ENCODE data around the gene SDHA.

DNA sequence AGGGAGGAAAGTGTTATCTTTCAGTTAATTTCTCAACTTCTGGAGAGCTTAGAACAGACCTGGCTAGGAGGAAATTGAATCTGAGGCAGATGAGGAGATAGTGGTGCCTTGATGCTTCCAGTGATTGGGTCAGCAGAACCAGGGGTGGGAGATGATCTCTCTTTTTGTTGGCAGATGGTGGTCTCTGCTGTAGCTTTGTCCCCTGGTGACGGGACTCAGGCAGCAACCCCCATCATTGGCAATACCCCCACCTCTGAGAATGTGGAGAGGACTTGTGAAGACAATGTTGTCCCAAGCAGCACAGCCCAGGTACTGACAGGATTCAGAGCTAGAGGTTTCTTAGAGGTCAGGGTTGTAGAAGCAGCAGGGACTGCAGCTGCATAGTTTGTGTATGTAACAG is 49.6 kb downstream of the SDHA start:
- TF ChIP-seq EZH2phosphoT487 (IDR thresholded peaks at IDR 0.05; ENCODE audit: borderline replicate concordance, low read length) (no peak), EZH2 (IDR thresholded peaks at IDR 0.05; ENCODE audit: low read length, unreplicated experiment) (no peak)
- TF ChIP-seq, protein P1, sequence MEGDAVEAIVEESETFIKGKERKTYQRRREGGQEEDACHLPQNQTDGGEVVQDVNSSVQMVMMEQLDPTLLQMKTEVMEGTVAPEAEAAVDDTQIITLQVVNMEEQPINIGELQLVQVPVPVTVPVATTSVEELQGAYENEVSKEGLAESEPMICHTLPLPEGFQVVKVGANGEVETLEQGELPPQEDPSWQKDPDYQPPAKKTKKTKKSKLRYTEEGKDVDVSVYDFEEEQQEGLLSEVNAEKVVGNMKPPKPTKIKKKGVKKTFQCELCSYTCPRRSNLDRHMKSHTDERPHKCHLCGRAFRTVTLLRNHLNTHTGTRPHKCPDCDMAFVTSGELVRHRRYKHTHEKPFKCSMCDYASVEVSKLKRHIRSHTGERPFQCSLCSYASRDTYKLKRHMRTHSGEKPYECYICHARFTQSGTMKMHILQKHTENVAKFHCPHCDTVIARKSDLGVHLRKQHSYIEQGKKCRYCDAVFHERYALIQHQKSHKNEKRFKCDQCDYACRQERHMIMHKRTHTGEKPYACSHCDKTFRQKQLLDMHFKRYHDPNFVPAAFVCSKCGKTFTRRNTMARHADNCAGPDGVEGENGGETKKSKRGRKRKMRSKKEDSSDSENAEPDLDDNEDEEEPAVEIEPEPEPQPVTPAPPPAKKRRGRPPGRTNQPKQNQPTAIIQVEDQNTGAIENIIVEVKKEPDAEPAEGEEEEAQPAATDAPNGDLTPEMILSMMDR (conservative IDR thresholded peaks at IDR 0.05; ENCODE audit: low read depth, low read length) = no peak
